Dedifferentiated amniotic fluid mesenchymal stem cell (primary cell): ENCODE results near the gene CACTIN.
"Not testable (repeated sequence)": the region's sequence is repeated elsewhere in the genome, so short reads cannot be mapped to it uniquely, and the experiment has no call there.

ENCODE experiments used
- DNase-seq: peaks from one replicate; pipeline ENCODE4 v3.0.0-alpha.2; 2016; ENCODE audit errors: extremely low spot score

The CACTIN gene

DNA sequence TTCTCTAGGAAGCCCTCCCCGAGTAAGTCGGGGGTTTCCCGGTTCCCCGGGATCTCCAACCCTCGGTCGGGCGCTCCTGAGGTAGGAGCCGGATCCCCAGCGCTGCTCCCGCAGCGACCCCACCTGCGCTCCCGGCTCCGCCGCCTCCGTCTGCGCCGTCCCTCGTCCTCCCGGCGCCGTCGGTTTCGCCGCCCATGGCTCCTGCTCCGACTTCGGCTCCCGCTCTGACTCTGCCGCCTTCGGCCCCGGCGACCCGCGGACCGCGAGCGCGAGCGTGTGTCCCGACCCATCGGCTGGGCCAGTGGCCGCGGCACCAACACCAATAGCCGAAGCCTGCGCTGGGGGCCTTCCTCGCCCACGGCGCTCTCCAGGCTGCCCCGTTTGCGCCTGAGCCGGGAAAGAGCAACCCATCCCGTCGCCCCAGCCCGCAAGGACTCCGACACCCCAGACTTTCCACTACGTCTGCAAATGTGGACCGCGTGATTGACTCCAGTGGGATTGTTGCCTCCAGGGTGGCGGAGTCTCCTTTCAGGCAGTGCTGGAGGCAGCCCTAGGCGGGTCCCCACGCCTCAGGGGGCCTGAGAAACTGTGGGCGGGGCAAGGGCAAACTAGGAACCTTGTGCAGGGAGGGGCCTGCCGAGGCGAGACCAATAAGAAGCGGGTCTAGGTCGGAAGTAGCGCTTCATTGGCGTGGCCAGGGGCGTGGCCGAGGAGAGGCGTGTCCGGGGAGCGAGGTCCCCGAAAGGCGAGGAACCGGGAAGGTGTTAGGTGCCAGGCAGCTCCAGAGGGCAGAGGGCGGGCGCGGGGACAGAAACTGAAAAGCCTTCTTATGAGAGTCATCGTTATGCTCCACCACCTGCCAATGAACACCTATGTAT is at the start of gene CACTIN:
TSS of gene CACTIN (minus strand) at position 318 of the 878 bp plus-strand sequence. CDS start at position 290, 28 bp downstream.
- DNase-seq, result peak; percentile 98

DNA sequence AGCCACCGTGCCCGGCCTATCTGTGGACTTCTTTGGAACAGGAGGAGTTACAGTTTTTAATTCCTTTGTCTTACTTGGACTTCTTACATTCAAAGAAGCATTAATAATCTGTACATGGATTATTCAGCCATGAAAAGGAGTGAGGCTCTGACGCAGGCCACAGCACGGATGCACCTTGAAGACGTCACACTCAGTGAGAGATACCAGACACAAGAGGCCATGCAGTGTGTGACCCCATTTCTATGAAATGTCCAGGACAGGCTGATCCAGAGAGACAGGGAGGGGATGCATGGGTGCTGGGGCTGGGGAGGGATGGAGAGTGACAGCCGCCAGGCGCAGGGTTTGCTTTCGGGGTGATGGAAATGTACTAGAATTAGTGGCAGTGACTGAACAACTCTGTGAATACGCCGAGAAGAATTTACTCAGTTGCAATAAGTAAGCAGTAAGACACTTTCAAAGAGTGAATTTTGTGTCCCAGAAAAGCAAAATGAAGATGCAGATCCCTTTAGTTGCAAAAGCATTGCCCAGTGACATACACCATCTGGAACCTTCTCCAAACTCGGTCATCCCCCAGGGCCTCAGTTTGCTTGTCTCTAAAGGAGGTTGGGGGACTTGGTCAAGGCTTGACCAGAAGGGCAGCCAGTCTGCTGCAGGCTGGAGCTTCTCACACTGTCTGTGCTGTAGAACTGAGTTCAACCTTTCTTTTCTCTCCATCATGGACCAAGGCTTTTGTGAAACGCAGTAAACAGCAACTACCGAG is 48.4 kb upstream of the CACTIN start:
- no peak for DNase-seq

DNA sequence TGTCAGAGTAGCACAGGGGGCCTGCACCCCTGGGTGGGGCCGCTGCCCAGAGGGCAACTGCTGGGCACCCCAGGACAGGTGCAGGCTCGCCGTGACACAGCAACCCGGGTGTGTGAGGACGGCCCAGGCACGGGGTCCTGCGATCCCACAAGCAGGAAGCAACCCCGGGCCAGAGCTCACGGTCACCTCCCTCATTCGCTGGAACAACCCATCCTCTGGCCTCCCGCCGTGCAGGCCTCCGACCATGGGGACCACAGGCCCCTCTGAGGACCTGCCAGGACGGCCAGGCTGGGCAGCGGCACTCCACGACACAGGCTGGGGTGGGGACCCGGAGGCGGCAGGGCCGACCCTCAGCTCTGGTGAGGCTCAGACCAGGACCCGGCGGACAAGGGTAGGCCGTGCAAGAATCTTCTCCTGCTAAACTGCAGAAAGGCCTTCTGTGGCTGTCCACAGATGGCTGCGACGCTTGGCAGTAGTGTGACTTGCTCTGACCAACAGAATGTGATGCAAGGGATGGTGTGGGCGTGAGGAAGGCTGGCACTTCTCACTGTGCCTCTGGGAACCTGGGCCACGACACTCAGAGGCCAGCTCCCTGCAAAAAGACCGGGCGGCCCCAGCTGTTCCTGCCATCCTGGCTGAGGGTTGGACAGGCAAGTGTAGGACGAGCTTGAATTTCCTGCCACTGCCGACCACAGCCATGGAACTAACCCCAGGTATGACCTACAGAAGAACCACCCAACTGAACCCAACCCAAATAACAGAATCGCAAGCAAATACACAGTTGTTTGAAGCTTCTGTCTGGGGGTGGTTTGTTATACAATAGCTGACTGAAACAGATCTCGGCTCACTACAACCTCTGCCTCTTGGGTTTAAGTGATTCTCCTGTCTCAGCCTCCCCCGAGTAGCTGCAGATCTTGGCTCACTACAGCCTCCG is 47.2 kb upstream of the CACTIN start:
- no peak for DNase-seq

DNA sequence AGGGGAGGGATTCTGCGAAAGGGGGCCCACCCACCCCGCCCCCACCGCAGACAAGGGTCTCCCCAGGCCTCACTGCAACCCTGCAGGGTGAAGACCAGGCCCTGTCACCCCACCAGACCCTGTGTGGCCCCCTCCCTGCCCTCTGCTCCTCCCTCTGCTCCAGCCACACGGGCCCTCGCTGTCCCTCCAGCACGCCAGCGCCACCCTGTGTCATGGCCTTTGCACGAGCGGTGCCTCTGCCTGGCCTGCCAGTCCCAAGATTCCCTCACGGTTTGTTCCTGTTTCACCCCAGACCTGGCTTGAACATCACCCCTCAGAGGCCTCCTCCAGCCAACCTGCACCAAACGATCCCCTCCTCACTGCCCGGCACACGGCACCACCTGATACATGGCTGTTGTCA is 46.4 kb upstream of the CACTIN start:
- no peak for DNase-seq

DNA sequence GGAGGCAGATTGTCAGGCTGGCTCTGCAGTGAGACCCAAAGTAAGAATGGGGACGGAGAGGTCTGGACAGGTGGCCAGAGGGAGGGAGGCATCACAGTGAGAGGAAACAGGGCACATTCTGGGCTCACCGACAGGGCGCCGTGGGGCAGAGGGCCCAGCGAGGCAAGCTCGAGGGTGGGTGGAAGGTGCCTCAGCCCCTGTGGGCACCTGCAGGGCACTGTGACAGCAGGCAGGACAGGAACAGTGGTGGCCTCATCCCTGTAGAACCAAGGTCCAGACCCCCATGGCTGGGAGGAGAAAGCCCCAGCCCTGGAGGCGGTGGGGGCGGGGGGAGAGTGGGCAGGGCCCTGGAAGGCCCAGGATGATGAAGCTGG is 46.0 kb upstream of the CACTIN start:
- no peak for DNase-seq

DNA sequence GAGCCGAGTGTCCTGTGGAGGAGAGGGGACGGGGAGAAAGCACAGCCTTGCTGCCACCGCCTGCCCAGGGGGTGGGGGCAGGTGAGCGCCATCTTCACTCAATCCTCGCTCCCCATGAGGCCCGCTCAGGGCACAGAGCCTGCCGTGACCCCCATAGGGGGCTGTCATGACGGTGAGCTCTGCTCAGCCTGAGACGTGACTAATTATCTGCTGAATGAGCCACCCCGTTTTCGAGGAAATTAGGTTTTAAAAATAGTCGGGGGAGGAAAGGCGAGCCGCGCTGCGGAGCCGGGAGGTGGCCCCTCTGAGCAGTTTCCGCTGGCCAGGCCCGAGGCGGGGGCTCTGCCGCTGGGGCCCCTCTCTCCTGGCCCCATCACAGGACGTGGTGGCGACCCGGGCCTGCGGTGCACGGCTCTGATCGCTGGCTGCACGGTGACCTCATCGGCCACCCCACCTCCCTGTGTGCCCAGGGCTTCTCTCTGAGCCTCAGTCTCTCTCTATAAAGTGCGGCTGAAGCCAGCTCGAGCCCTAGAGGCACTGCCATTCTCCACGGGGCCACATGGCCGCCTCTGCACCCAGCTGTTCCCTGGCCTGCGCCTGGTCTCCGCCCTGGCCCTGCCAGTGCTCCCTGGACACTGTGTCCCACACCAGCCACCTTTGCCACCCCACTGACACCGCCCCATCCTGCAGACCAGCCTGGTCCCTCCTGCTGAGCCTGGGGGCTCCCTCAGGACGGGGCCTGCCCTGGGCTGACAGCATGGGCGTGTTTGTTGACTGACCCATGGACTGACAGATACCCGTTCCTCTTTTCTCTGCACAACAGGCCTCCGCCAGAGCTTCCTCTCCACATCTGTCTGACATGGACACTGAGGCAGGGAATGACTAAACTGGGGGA is 45.3 kb upstream of the CACTIN start:
- DNase-seq, result no peak

DNA sequence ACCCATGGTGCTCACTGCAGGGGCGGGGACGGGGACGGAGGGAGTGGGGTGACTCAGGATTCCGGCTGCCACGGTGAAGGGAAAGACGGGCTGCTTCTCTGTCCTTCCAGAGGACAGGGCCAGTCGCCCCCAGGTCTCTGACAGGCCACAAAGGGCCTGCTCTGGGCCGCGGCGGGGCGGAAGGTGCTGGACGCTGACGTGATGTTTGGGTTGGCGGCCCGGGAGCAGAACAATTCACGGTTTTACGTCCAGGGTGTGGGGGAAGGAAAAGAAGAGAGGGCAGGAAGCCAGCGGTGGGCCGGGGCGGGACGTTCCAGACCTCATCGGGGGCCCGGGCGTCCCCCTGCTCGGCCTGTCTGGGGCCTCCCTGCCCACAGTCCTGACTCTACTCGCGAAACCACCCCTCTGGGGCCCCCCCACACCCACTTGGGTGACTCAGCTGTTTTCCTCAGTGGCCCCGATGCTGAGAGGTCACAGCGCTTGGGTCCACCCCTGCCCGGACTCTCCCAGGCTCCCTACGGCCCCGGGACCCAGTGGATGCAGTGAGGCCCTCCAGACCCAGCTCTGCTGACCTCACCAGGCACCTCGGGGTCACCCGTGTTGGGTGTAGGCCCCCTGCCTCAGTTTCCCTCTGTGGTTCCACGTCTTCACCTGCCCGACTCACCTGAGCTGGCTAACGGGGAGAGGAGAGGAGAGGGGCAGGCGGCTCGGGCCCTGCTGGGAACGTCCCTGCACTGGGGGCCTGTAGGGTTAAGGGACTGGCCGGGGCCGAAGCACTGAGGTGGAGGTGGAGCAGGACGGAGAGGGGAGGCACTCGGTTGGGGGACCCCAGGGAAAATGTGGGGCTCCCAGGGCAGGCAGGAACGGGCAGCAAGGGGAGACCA is 44.4 kb upstream of the CACTIN start:
- peak; percentile 38 for DNase-seq

DNA sequence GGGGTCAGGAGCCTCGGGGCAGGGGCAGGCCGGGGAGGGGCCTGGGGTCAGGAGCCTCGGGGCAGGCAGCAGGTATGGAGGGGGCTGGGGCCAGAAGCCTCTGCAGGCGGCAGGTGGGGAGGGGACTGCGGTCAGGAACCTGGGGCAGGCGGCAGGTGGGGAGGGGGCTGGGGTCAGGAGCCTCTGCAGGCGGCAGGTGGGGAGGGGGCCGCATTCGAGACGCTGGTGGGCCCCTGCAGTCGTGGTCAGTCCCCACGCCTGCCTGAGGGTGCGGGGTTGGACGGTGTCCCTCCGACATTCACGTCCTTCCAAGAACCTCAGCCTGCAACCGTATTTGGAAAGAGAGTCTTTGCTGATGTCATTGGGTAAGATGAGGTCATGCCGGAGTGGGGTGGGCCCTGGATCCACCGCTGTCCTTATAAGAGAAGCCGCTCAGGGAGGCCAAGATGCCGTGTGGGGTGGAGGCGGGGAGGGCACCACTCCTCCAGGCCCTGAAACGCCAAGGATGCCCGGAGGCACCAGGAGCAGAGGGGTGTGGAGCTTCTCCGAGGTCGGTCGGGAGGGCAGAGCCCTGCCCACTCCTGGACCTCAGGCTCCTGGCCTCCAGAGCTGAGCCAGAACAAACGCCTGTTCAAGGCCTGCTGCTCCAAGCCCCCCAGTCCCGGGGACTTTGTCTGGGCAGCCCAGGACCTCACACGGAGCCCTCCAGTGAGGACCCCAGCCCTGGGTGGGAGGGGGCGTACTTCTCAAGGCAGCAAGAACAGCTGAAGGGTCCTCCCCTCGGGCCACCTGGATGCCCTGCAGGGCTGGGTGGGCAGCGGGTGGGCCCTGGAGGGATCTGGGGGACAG is 43.6 kb upstream of the CACTIN start:
- DNase-seq, result peak; percentile 80

DNA sequence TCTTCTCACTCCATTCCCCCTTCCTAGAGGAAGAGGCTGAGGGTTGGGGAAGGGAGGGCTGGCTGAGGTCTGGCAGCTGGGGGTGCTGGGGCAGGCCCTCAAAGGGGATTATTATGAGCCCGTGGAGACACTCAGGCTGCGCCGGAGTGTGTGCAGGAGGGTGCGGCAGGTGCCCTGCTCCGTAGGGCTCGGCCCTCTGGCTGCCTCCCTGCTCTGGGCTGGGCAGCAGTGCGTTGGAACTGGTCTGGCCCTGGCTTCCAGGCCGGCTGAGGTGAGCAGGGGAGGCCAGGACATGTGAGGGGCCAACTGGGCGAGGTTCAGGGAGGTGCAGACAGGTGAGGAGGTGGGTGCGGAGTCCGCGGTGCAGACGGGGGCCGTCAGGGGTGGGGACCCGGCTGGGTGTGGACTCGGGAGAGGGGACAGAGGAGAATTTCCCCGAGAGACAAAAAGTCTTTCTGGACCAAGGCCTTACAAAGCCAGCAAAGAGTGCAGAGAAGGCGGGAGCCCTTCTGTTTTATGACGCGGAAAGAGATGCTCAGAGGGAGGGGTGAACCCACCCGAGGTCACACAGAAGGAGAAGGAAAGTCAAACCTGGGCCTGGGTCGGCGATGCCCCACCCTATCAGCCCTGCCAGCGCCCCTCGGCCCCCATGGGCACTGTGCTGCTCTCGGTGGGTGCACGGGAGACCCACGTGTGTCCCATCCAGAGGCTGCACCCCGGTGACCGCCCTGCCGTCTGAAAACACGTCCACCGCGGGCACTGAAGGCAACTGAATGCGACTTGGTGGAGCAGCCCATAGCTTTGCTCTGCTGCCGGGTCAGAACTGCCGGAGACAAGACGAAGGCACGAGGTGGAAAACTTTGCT is 42.7 kb upstream of the CACTIN start:
- DNase-seq, result no peak

DNA sequence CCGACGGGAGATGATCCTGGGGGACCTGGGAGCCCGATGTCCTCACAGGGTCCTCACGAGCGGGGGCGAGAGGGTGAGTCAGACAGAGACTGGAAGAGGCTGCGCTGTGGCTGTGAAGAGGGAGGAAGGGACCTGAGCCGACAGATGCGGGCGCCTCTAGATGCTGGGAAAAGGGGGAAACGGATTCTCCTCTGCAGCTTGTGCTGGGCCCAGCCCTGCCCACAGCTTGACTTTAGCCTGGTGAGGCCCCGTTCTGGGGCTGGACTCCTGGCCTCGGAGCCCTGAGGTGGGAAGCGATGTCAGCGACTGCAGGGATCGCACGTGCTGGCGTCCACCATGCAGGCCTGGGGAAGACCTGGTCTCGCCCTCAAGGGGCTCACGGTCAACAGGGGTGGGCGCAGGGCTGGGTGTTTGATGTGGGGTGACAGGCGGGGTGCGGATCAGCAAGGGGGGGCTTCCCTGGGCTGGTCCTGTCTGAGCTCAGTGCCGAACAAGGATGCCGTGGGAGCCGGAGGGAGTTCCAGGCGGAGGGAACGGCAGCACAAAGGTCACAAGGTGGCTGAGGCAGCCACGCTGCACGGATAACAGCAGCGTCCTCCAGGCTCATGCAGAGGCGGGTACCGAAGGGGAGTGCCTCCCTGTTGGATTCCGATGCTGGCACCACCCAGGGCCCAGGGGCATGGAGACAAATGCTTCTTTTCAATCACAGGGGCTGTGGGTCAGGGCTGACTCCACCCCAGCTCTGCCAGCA is 41.9 kb upstream of the CACTIN start:
- no peak for DNase-seq

DNA sequence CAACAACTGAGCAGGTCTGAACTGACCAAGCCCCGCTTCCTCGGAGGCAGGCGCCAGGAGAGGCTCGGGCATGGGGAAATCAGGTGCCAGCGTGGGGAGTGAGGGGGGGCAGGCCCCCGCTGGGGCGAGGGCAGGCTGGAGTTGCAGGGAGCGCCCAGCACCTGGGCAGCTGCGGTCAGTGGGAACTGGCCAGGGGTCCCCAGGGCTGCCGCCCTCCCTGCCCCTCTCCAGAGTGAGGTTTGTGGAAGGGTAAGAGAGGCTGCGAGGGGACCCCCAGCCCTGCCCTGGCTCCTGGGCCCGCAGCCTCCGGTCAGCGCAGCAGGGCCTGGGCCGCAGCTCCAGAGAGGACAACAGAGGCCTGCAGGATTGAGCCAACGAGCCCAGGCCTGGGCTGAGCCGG is 41.2 kb upstream of the CACTIN start:
- DNase-seq, result no peak

DNA sequence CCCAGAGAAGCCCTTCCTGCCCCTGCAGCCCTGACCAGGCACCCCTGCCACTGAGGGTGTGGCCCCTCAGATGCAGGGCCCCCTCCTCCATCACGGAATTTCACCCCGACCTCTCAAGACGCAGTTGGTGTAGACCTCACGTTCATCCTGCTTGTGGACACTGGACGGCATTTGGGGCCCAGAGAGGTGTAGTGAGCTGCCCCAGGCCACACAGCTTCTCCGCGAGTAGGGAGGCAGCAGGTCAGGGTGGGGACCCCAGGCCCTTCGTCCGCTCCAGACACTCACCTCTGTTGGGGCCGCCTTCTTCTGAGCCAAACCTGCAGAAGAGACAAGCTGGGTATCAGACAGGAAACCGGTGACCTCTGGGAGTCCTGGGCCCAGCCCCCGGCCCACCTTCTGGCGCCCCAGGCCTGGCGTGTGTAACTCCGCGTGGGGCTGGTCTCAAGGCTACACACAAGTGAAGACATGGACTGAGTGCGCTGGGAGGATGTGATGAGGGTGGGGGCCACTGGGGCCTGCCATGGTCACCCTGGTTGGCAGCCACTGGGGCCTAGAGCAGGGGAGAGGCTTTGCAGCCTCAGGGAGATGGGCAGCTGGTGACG is 40.5 kb upstream of the CACTIN start:
- no peak for DNase-seq

DNA sequence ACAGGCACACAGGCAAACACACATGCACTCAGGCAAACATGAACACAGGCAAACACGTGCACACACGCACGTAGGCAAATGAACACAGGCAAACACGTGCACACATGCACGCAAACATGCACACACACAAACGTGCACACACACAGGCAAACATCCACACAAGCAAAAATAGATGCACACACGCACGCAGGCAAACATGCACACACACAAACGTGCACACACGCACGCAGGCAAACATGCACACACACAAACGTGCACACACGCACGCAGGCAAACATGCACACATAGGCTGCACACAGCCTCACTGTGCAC is 39.9 kb upstream of the CACTIN start:
- not testable (repeated sequence) for DNase-seq

DNA sequence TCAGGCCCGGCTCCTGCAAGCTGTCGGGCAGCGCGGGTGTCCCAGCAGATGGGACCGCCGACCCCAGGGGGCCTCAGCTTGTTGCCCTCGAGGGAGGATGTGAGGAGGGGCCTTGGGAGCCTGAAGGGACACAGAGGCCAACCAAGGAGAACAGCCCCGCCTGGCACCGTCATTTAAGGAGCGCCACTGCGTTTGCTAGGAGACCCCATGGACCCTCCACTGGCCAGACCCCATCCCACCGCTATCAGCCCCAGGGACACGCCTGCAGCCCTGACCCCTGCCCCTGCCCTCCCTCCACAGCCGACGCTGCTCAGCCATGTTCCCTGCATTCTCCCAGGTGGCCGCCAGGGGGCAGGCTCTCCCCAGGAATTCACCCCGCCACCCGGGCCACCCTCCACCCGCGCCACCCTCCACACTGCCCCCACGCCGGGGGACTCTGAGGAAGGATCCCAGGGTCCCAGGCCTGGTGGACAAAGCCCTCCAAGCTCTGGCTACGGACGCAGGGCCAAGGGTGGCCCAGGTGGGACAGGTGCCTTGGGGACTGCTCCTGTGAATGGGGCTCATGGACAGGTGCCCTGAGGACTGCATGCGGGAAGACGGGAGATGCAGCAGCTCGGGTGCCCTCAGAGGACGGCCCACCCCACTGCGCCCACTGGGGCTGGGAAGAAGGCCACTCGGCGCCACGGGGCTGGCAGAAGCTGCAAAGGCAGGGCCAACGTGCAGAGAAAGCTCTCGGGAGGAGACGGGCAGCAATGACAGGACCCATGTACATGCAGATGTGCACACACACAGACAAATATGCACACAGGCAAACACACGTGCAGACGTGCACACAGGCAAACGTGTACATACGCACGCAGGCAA is 39.3 kb upstream of the CACTIN start:
- DNase-seq, result no peak

DNA sequence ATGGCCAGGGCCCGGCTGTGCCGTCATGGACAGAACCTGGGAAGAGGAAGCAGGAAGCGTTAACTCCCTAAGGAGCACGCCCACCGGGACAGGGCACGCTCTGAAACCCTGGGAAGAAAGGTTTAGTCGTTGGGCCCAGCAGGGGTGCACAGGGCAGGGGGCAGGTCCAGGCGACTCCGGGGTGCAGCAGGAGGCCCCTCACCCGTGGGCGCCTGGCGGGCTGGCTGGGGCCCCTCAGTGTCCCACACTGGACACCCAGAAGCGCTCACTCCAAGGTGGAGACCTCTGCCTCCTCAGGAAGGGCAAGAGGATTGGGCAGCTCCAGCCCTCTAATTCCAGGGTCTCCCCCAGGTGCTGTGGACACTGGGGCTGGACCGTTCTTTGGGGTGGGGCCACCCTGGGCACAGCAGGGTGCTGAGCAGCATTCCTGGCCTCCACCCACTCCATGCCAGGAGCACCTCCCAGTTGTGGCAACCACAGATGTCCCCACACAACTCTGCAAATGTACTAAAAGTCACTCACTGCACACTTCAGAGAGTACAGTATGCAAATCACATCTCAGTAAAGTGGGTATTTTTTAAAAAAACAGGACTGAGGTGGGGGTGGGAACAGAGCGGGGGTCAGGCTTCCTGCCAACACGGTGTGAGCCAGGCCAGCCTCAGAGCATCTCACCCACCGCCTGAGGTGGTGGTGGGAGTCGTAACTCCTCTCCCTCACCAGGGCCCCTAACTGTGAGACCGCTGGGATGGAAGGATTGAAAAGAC is 38.5 kb upstream of the CACTIN start:
- no peak for DNase-seq
